OCI-M1 (cell line): ENCODE results near the gene PLCG2.
"Not testable (repeated sequence)": the region's sequence is repeated elsewhere in the genome, so short reads cannot be mapped to it uniquely, and the experiment has no call there.

Experiments used
- DNase-seq: peaks from one replicate; lab custom pipeline; 2025; lab: John Stamatoyannopoulos, UW

PLCG2 gene

DNA sequence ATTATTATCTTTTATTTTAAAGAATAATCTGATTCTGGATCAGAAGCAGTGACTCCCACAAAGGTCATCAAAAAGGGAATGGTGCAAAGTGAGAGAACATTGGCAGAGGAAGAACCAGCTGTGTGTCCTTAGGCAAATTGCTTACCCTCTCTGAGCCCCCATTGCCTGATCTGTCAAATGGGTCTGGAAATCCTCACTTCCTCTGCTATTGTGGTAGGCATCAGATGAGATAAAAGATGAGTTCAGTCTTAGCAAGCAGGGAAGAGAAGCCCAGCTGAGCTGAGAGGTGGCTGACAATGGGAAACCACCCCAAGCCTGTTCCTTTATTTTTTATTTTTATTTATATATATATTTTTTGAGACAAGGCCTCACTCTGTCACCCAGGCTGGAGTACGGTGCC is 24.2 kb upstream of the PLCG2 start:
- no peak for DNase-seq

DNA sequence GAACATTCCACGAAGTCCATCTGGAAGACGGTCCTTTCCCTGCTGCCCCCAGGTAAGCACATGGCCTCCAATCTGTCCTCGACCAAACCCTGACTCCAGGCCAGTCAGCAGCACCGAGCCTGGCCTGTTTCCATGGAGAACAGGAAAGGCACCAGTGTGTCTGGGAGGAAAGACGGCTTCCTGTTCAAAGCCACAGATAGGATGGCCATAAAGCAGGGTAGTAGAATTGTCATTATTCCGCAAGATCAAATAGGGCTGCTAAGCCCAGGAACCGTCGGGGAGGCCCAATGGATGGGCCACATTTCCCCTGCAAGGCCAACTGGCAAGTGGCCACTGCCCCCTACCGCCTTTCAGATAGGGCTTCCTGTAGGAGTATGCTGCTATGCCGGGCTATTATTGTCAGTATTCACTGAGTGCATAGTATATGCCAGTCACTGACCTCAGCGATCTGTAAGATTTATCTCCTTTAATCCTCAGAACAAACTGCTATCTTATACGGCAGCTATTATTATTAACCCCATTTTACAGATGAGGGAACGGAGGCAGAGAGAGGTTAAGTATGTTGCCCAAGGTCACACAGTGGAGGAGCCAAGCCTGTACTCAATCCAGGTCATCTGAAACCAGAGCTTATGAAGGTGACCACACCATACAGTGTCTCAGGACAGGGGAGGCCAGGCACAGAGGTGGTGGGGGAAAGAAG is 23.0 kb upstream of the PLCG2 start:
- peak; percentile 40 for DNase-seq

DNA sequence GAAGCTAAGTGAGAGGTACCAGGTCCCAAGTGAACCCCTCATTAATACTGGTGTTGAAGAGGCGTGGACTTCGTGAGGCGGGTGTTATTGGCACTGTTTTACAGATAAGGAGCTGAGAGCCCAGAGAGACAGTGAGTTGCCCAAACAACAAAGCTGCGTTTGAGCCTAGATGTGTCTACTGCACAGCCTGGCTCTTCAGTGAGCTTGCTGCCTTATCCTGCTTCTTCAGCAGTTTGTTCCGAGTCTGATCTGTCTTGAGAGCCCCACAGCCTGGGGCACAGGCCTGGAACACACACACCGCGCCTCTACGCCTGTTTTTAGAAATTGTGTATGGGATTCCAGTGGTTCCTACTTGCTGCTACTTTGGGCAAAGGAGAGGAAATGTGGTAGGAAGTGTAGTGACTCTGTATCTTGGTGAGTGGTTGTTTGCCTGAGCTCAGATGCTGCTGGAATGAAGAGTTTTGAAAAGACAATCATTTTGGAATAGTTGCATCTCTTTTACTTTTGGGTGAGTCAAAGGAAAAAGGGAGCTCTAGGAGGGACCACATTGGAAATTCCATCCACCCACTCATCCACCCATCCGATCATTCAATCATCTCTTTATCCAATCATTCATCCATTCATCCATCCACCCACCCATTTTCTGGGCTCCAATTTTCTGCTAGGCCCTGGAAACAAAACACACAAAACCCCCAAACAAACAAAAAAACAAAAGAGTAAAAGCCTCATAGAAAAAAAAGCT is 22.3 kb upstream of the PLCG2 start:
- DNase-seq = no peak

GRCh38 chr16:81758376-81758775 is 20.7 kb upstream of the PLCG2 start:
- DNase-seq = peak; percentile 46

DNA sequence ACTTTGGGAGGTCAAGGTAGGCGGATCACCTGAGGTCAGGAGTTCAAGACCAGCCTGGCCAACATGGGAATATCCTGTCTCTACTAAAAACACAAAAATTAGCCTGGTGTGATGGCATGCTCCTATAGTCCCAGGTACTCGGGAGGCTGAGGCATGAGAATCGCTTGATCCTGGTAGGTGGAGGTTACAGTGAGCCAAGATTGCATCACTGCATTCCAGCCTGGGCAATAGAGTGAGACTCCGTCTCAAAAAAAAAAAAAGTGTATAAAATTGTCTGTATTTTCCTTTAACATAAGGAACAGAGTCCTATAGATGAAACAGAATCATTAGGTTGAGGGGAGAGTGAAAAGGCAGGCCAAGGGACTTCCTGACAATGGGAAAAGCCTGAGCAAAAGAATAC is 16.8 kb upstream of the PLCG2 start:
- DNase-seq = not testable (repeated sequence)

GRCh38 chr16:81765111-81765919 is 13.8 kb upstream of the PLCG2 start:
- no peak for DNase-seq

DNA sequence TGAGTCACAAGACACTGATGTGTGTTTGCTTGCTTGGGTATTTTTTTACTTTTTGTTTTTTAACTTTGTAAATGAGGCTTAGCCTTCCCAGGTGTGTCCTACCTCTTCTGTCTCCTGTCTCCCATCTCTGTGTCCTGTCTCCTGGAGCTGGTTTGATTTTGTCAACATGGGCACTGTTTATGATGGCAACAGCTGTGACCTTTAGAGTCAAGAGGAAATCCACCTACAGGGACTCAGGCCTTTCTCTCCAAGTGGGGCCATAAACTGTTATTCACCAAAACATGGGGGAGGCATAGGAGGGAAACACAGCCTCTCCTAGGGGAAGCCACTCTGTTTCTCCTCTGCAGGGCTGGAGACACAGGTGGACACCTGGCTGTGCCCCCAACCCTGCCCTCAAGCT is 13.1 kb upstream of the PLCG2 start:
- DNase-seq = no peak

- DNase-seq = no peak
Observed at GRCh38 chr16:81767987-81768592, 11.0 kb upstream of the PLCG2 start.

DNA sequence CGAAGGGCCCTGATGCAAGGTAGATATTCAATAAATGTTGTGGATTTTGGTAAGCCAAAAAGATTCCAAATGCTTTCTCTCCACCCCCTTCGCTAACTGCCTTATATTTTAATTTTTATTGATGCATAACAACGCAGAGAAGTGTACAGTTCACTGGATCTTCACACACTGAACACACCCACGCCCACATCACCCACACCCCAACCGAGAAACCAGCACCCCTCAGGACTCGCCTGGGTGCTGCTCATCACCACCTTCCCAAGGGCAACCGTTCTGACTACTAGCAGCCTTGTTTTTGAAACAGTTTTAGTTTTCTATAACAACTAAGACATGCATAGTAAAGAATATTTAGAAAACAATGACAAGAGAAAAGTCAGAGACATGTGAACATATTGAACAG is 9.1 kb upstream of the PLCG2 start:
- no peak for DNase-seq

DNA sequence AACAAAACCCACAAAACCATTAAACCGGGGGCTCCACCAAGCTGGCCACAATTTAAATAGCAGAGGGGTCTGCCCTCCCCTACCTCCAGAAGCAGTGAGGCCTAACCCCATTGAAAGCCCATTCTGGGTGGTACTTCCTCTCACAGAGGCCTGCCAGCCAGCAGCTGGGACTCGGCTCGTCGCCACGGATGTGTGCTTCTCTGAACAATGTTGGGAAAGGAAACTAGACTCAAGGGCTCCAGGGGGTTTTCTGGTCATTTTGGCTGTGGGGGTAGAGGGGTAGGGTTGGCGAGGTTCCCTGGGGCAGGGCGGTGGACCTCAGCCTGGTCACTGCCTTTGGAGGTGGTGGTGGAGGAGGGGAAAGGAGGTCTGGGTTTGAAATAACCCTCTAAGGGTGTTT is 4.7 kb upstream of the PLCG2 start:
- DNase-seq = no peak

- DNase-seq = no peak
Observed at GRCh38 chr16:81775570-81775969, 3.5 kb upstream of the PLCG2 start.

DNA sequence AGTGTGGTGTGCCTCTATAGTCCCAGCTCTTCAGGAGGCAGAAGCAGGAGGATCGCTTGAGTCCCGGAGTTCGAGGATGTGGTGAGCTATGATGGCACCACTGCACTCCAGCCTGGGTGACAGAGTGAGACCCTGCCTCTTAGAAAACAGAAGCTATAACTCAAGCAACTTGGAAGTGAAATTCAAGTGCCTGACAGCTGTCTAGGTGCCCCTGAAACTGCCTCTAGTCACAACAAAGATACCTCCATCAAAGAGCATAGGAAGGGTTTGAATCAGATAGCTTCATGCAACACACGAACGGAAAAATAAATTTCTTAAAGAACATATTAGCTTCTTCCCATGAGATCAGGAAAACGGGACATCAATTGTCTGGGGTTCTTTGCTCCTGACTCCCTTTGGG is 860 bp upstream of the PLCG2 start:
- no peak for DNase-seq

DNA sequence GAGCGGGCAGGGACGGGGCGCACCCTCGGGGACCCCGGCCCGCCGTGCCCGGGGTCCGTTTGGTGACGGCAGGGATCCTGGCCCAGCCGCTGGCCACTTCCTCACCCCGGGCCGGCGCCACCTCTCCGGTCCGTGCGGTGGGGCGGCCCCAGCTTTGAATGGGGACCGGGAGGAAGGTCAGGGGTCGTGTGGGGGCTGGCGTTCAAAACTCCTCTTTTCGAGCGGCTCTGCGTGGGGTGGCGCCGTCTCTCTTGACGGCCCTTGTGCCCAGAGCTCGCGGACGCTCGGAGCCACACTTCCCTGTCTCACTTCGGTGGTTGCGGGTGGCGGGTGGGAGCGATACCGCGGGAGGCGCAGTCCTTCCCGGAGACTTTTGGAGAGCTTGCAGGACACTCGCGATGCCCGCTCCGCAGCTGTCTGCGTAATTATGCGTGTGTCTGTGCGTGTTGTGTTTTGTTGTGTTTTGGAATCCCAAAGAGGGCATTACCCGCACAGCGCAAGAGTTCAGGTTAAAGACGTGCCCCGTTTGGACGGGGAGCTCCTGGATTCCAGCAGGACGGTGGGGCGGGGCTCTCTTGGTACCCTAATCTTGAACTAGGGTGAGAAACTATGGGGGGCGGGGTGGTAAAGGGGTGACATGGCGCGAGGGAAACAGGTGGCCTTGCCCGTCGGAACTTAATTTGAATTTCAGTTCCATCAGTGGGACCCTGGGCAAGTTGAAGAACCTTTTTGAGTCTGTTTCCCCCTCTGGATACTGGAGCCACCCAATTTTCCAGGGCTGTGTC is 637 bp downstream of the PLCG2 start:
- DNase-seq = peak; percentile 55

GRCh38 chr16:81780350-81780749 is 1.3 kb downstream of the PLCG2 start:
- no peak for DNase-seq

DNA sequence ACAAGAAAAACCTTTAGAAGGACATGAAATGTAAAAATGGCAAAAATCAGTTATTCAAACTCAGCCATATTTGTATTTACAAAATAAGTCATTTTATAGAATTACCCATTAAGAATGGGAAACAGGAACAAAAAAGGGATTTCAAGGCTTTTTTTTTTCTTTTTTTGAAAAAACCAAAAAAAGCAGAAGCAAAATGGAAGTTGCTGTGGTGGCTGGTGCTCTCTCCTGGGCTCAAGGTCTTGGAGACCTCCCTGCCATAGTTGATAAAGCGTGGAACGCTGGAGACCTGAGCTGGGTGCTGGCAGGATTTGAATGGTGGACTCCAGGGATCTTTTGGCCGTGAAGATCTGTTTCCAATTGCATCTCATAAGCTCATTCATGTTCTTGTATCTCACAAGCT is 3.1 kb downstream of the PLCG2 start:
- DNase-seq = no peak

GRCh38 chr16:81784072-81784795 is 5.1 kb downstream of the PLCG2 start:
- no peak for DNase-seq

GRCh38 chr16:81785138-81785924 is 6.2 kb downstream of the PLCG2 start:
- no peak for DNase-seq

- no peak for DNase-seq
Observed at GRCh38 chr16:81786321-81786720, 7.2 kb downstream of the PLCG2 start.

DNA sequence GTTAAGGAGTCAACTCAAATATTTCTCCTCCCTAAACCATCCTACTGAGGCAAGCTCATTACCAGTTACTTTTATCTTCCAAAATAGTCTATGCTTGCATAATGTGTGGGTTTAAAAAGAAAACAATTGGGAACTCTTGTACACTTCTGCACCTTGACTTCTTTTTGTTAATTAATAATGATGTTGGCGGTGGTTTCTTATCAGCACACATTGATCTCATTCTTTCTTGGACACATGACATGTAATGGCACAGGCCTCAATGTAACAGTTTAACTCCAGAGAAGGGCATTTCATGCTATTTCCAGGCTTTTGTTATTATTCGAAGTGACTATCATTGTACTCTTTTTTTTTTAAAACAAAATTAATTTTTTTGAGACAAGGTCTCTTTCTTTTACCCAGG is 7.8 kb downstream of the PLCG2 start:
- no peak for DNase-seq

- DNase-seq = no peak
Observed at GRCh38 chr16:81787659-81788058, 8.6 kb downstream of the PLCG2 start.
